HuH-7 (cell line): ENCODE measurements around the gene PTPRN2.

Experiments
- DNase-seq: peaks from one replicate; pipeline ENCODE4 v3.0.0; 2011; ENCODE audit warnings: low spot score

PTPRN2 gene

GRCh38 chr7:157561523-157561785 lies 1026.2 kb downstream of the PTPRN2 start:
- no peak for DNase-seq

GRCh38 chr7:157560710-157561522 lies 1026.7 kb downstream of the PTPRN2 start:
- DNase-seq, result no peak

- no peak for DNase-seq
Observed at GRCh38 chr7:157560258-157560654, 1027.4 kb downstream of the PTPRN2 start.

GRCh38 chr7:157559596-157560257 lies 1027.9 kb downstream of the PTPRN2 start:
- DNase-seq, result no peak

GRCh38 chr7:157558875-157559595 lies 1028.6 kb downstream of the PTPRN2 start:
- DNase-seq, result no peak

GRCh38 chr7:157558516-157558874 lies 1029.1 kb downstream of the PTPRN2 start:
- DNase-seq, result no peak

GRCh38 chr7:157558061-157558460 lies 1029.6 kb downstream of the PTPRN2 start:
- no peak for DNase-seq

- DNase-seq, result no peak
Observed at GRCh38 chr7:157557263-157557662, 1030.4 kb downstream of the PTPRN2 start.

- no peak for DNase-seq
Observed at GRCh38 chr7:157556642-157556944, 1031.0 kb downstream of the PTPRN2 start.

GRCh38 chr7:157555944-157556641 lies 1031.5 kb downstream of the PTPRN2 start:
- DNase-seq, result no peak

- no peak for DNase-seq
Observed at GRCh38 chr7:157555313-157555712, 1032.3 kb downstream of the PTPRN2 start.

- no peak for DNase-seq
Observed at GRCh38 chr7:157554393-157555238, 1033.0 kb downstream of the PTPRN2 start.

GRCh38 chr7:157553256-157553655 lies 1034.4 kb downstream of the PTPRN2 start:
- no peak for DNase-seq

GRCh38 chr7:157552295-157552993 lies 1035.2 kb downstream of the PTPRN2 start:
- no peak for DNase-seq

- DNase-seq, result no peak
Observed at GRCh38 chr7:157551325-157552070, 1036.1 kb downstream of the PTPRN2 start.

GRCh38 chr7:157550300-157551275 lies 1037.0 kb downstream of the PTPRN2 start:
- no peak for DNase-seq

- DNase-seq, result no peak
Observed at GRCh38 chr7:157549612-157550299, 1037.9 kb downstream of the PTPRN2 start.

GRCh38 chr7:157548691-157549303 lies 1038.8 kb downstream of the PTPRN2 start:
- DNase-seq, result no peak
